GM13977 (cell line): ENCODE results near the gene PAM16.

Experiments used
- DNase-seq: peaks from one replicate; pipeline ENCODE4 v3.0.0; 2012; ENCODE audit warnings: low spot score
- CTCF ChIP-seq: IDR thresholded peaks from 2 replicates; pipeline ENCODE4 v1.5.1; 2012; ENCODE audit warnings: mild to moderate bottlenecking, control low read depth; ENCODE audit not compliant: insufficient read depth; ENCODE audit errors: extremely low read depth, missing control alignments
- in situ Hi-C: fragments of 300-500 bp; cut with MboI; formaldehyde crosslinking; loops from one replicate; pipeline ENCODE4 v1.12.0; 2022; ENCODE audit warnings: low sequenced_read_pairs, low pct_unique_long_range_greater_than_20kb, mixed read lengths, inconsistent platforms; ENCODE audit not compliant: unreplicated experiment

Gene PAM16

GRCh38 chr16:4369007-4369733 is 18.0 kb upstream of the PAM16 start:
- no peak for DNase-seq
- in situ Hi-C loops, result no loop called here
- no peak for TF ChIP-seq CTCF

- in situ Hi-C loops, result no loop called here
- TF ChIP-seq CTCF, result no peak
Observed at GRCh38 chr16:4367393-4367856, 16.3 kb upstream of the PAM16 start.

GRCh38 chr16:4366016-4366415 is 14.9 kb upstream of the PAM16 start:
- TF ChIP-seq CTCF, result no peak
- in situ Hi-C loops, result no loop called here
- no peak for DNase-seq

More at GRCh38 chr16:4367393-4367856, 16.3 kb upstream of the PAM16 start:
- DNase-seq, result no peak

GRCh38 chr16:4365615-4366014 is 14.5 kb upstream of the PAM16 start:
- no peak for TF ChIP-seq CTCF
- in situ Hi-C loops, result no loop called here
- DNase-seq, result no peak

- no peak for TF ChIP-seq CTCF
- in situ Hi-C loops, result no loop called here
- DNase-seq, result no peak
Observed at GRCh38 chr16:4365014-4365406, 13.9 kb upstream of the PAM16 start.

- in situ Hi-C loops, result no loop called here
- DNase-seq, result no peak
- TF ChIP-seq CTCF, result no peak
Observed at GRCh38 chr16:4364196-4365013, 13.3 kb upstream of the PAM16 start.
